NCI-H526 treated with DMSO at 0.1 percent for 48 hours (cell line): ENCODE data around the gene WASF1.
"Not testable (repeated sequence)": the region's sequence is repeated elsewhere in the genome, so short reads cannot be mapped to it uniquely, and the experiment has no call there.

Source experiments
- DNase-seq: peaks from one replicate; lab custom pipeline; 2025; lab: John Stamatoyannopoulos, UW

The WASF1 gene

GRCh38 chr6:110173506-110174132, 5.9 kb downstream of the WASF1 start:
- no peak for DNase-seq

GRCh38 chr6:110170081-110170480, 9.4 kb downstream of the WASF1 start:
- DNase-seq, result no peak

DNA sequence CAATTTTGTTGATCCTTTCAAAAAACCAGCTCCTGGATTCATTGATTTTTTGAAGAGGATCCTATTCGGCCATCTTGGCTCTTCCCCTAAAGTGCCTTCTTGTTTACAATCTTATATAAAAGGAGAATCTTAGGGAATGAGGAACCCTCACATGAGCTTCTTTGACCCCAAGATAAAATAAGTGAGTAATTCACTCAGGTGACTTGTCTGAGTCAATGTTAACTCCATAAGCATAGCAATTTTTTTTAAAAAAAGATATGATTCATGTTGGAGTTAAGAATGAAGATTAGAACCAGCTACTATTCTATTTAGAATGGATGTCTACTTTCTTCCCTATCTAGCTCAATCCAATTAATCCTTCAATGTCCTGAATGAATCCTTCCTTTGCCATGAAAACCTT, 21.0 kb downstream of the WASF1 start:
- no peak for DNase-seq

DNA sequence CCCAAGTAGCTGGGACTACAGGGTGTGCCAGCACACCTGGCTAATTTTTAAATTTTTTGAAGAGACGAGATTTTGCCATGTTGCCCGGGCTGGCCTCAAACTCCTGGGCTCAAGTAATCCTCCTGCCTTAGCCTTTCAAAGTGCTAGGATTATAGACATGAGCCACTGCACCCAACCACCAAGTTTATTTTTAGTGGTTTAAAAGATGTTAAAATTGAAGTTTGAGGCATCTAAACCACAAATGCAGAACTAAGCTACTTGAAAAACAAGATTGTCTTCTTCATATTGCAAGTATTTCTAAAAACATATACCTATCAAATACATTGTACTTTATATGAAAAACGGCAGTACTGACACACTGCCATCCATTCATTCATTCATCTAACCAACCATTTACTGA, 31.6 kb downstream of the WASF1 start:
- DNase-seq, result no peak

GRCh38 chr6:110140650-110141049, 38.8 kb downstream of the WASF1 start:
- no peak for DNase-seq

- DNase-seq, result no peak
Measured at GRCh38 chr6:110139052-110139451, 40.4 kb downstream of the WASF1 start.

GRCh38 chr6:110137924-110138887, 41.3 kb downstream of the WASF1 start:
- DNase-seq, result no peak

DNA sequence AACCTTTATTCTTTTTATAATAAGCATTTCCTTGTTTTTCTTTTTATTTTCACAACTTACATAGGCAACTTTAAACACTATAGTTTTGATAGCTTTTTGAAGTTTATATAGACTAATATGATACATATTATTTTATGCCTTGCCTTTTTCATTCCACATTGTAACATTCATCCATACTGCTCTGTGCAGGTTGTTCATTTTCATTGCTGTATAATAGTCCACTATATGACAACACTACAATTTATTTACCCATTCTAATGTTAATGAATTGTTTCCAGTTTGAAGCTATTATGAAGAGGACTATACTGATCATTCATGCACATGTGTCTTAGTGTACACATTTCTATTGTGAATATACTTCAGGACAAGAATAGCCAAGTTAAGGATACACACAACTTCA, 49.1 kb downstream of the WASF1 start:
- no peak for DNase-seq

DNA sequence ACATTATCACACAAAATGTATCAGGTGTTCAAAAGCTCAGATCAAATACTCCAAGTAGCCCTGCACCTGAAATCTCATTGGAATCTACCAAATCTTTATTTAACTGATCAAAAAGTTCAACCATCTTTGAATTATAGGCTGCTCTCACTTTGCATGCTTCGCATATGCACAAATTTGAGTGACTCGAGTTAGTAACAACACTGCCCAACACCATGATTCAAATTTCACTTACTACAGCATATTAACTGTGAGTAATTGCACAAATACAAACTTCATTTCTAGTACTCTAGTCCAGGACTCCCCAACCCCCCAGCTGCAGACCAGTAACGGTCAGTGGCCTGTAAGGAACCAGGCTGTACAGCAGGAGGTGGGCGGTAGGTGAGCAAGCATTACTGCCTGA, 51.1 kb downstream of the WASF1 start:
- DNase-seq, result no peak

DNA sequence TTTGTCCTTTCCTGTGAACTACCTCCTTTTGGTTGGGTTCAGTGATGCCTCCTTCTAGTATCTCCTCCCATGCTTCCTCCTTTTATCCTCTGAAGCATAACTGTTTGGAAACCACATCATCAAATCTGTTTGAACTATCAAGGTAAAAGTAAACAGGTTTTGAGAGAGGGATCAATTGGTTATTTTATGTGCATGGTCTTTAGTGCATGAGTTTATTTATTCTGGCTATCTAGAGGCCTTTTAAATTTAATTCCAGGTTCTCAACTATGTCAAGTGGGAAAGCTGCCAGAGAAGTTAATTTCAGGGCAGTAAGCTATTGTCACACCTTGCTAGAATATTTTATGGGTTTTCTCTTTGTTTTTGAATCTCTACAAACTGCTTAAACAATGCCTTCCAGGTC, 54.1 kb downstream of the WASF1 start:
- DNase-seq, result no peak

DNA sequence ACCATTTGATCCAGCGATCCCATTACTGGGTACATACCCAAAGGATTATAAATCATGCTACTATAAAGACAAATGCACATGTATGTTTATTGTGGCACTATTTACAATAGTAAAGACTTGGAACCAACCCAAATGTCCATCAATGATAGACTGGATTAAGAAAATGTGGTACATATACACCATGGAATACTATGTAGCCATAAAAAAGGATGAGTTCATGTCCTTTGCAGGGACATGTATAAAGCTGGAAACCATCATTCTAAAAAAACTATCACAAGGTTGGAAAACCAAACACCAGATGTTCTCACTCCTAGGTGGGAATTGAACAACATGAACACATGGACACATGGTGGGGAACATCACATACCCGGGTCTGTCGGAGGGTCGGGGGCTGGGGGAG, 57.8 kb downstream of the WASF1 start:
- DNase-seq, result not testable (repeated sequence)

GRCh38 chr6:110116258-110116657, 63.2 kb downstream of the WASF1 start:
- no peak for DNase-seq

- no peak for DNase-seq
Measured at GRCh38 chr6:110114004-110114403, 65.5 kb downstream of the WASF1 start.

GRCh38 chr6:110105296-110105695, 74.2 kb downstream of the WASF1 start:
- no peak for DNase-seq

- no peak for DNase-seq
Measured at GRCh38 chr6:110103260-110103659, 76.2 kb downstream of the WASF1 start.

- no peak for DNase-seq
Measured at GRCh38 chr6:110102411-110102810, 77.1 kb downstream of the WASF1 start.

- DNase-seq, result no peak
Measured at GRCh38 chr6:110101885-110102284, 77.6 kb downstream of the WASF1 start.

- no peak for DNase-seq
Measured at GRCh38 chr6:110098511-110099116, 80.9 kb downstream of the WASF1 start.

DNA sequence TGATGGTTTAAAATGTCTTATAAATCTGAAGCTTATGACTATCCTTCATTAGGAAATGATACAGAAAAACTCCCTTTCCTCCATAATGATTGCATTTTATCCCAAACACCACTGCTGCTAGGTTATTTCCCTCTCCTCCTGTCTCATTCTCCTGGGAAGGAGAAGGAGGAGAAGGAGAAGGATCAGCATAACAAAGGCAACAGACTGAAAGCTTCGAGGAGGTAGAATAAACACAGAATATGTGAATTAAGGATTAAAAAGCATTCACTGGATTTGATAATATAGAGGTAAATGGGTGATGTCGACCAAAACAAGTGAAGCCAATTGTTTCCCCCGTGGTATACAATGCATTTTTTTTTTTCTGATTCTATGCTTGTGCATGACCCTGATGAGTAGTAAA, 82.0 kb downstream of the WASF1 start:
- no peak for DNase-seq

DNA sequence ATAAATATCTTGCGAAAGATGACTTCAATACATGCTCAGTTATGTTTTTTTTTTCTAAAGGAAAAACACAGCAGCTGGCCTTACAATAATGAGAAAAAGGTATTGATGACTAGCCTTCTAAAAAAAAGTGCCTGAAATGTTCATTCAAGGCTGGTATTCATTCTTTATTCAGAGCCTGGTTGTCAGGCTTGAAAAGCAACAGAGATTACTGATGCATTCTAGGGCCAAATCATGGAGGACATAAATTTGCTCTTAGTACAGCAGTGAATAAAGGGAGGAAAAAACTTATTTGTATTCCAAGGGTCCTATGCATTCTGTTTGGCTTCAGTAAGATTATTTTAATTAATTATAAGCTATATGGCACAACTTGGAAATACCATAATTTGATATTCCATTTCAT, 83.5 kb downstream of the WASF1 start:
- DNase-seq, result no peak

DNA sequence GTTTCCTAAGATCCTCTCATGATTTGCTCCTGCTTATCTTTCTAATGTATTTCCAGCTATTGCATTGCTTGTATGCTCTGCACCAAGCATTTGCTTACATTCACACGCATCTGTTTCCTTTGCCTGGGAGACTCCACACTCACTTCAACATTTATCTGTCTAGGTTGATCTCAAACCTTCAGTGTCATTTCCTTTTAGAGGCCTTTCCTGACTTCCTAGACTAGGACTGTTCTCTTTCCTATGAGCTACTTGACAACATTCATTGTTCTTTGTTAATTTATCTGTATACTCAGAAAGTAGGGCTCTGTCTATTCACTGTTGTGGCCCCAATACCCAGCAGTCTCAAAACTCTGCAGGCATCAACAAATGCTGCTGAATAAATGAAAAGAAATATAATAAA, 84.4 kb downstream of the WASF1 start:
- DNase-seq, result no peak

GRCh38 chr6:110093981-110094380, 85.5 kb downstream of the WASF1 start:
- no peak for DNase-seq

DNA sequence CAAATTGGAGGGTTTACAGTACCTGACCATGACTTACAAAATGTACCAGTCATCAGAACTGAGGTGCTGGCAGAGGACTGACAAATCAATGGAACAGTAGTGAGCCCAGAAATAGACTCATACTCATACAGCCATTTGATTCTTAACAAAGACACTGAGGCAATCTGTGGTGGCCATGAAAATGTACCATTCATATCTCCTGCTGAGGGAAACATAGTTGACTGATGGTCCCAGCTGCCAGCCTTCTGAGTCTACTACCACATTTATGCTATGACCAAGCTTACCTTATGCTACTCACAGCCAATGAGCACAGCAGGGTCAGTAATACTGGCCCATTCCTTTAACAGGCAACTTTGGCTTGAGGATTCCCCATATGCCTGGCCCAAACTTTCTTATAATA, 88.6 kb downstream of the WASF1 start:
- no peak for DNase-seq
